B cell (primary cell): ENCODE measurements around the gene RAI1. TPM values are rescaled to one million over a fixed set of nuclear protein-coding genes. Genes with fewer than 3 reads are reported as not detected.

Experiments used
- ATAC-seq: fragments of 200-7000 bp; cut with Tn5 transposase; one replicate; pipeline ENCODE4 v1.10.0; 2021; ENCODE audit warnings: low read depth, mild to moderate bottlenecking, moderate number of reproducible peaks, moderate library complexity
- CTCF ChIA-PET: fragments of 350-600 bp; sonication (Branson Sonifier 250); formaldehyde crosslinking; loops from one replicate; lab custom pipeline; 2021; ENCODE audit warnings: antibody characterized with exemption, inconsistent platforms; lab: Charles Lee
- POLR2A ChIA-PET: fragments of 350-600 bp; sonication (Branson Sonifier 250); formaldehyde crosslinking; loops from one replicate; lab custom pipeline; 2021; ENCODE audit warnings: antibody characterized with exemption; lab: Charles Lee
- DNase-seq: peaks from one replicate; pipeline ENCODE4 v3.0.0; 2013
- H2AFZ ChIP-seq: 2 replicates; pipeline ENCODE4 v1.6.1; 2012; ENCODE audit warnings: mild to moderate bottlenecking, low read depth, low read length; ENCODE audit not compliant: insufficient read depth, poor library complexity, severe bottlenecking
- H3K27ac ChIP-seq, 2 donors: 1 replicate in 1 of 2; 2 replicates in 1 of 2; pipeline ENCODE4 v1.5.1; 2012 to 2013; ENCODE audit warnings: low read length in 2 of 2, mild to moderate bottlenecking in 2 of 2, moderate library complexity in 1 of 2
- H3K27me3 ChIP-seq, 4 experiments: fragments of 200-600 bp in 1 of 4; sonication (generic) in 1 of 4; replicated peaks in 1 of 4; 1 replicate in 2 of 4; 2 replicates in 2 of 4; pipeline versions ENCODE4 v1.6.1 to v1.7.0; 2013 to 2016; ENCODE audit warnings: low read length in 3 of 4, mild to moderate bottlenecking in 2 of 4, mixed read lengths in 1 of 4, moderate library complexity in 1 of 4; ENCODE audit not compliant: insufficient read depth in 4 of 4, control insufficient read depth in 3 of 4; ENCODE audit errors: control extremely low read depth in 1 of 4
- H3K36me3 ChIP-seq, 2 experiments: replicated peaks in 1 of 2; 1 replicate in 1 of 2; 2 replicates in 1 of 2; pipeline versions ENCODE4 v1.6.1 to v1.7.1; 2013; ENCODE audit warnings: low read length in 1 of 2; ENCODE audit not compliant: insufficient read depth in 2 of 2, control insufficient read depth in 1 of 2; ENCODE audit errors: control extremely low read depth in 1 of 2, extremely low read depth in 1 of 2
- H3K4me1 ChIP-seq, 2 donors: fragments of 200-600 bp in 1 of 2; sonication (generic) in 1 of 2; 1 replicate in 1 of 2; 2 replicates in 1 of 2; pipeline versions ENCODE4 v1.5.1 to v1.6.1; 2013 to 2017; ENCODE audit warnings: low read length in 2 of 2; ENCODE audit not compliant: control insufficient read depth in 2 of 2, insufficient read depth in 2 of 2
- H3K4me2 ChIP-seq: replicated peaks from 2 replicates; pipeline ENCODE3; 2012; ENCODE audit warnings: mild to moderate bottlenecking, low read depth, low read length; ENCODE audit not compliant: poor library complexity, severe bottlenecking
- H3K4me3 ChIP-seq, 5 experiments: fragments of 200-600 bp in 1 of 5; sonication (generic) in 1 of 5; 1 replicate in 3 of 5; 2 replicates in 2 of 5; pipeline versions ENCODE4 v1.5.1 to v1.7.0; 2011 to 2016; ENCODE audit warnings: low read length in 4 of 5, mild to moderate bottlenecking in 4 of 5, low read depth in 2 of 5, control low read depth in 1 of 5, moderate library complexity in 1 of 5; ENCODE audit not compliant: insufficient read depth in 1 of 5; ENCODE audit errors: control extremely low read depth in 1 of 5, extremely low read depth in 1 of 5
- H3K79me2 ChIP-seq: fragments of 200-600 bp; sonication (generic); one replicate; pipeline ENCODE4 v1.6.0; 2016; ENCODE audit warnings: low read length; ENCODE audit not compliant: control insufficient read depth, insufficient read depth
- H3K9ac ChIP-seq: fragments of 200-600 bp; sonication (generic); 2 replicates; pipeline ENCODE4 v1.6.1; 2017; ENCODE audit warnings: mild to moderate bottlenecking, low read length, moderate library complexity
- H3K9me3 ChIP-seq, 3 donors: one replicate each; pipeline versions ENCODE4 v1.6.1 to v1.7.1; 2013; ENCODE audit warnings: low read length in 2 of 3; ENCODE audit not compliant: control insufficient read depth in 2 of 3, insufficient read depth in 1 of 3; ENCODE audit errors: control extremely low read depth in 1 of 3
- H4K20me1 ChIP-seq: 2 replicates; pipeline ENCODE4 v1.6.0; 2012; ENCODE audit warnings: mild to moderate bottlenecking, low read length; ENCODE audit not compliant: insufficient read depth, control insufficient read depth, poor library complexity, severe bottlenecking
- H3K27ac Mint-ChIP-seq: one replicate; pipeline ENCODE4 v1.8.0; 2021; ENCODE audit warnings: mixed read lengths
- H3K27me3 Mint-ChIP-seq: one replicate; pipeline ENCODE4 v1.8.0; 2021; ENCODE audit warnings: mixed read lengths
- H3K4me1 Mint-ChIP-seq: one replicate; pipeline ENCODE4 v1.8.0; 2021; ENCODE audit warnings: mixed read lengths
- H3K4me3 Mint-ChIP-seq: one replicate; pipeline ENCODE4 v1.8.0; 2021; ENCODE audit warnings: mixed read lengths
- H3K9me3 Mint-ChIP-seq: one replicate; pipeline ENCODE4 v1.8.0; 2022; ENCODE audit warnings: mixed read lengths; ENCODE audit not compliant: insufficient read depth
- CTCF ChIP-seq: fragments of 200-600 bp; IDR thresholded peaks from one replicate; pipeline ENCODE4 v1.8.0; 2022; ENCODE audit warnings: antibody characterized with exemption, mild to moderate bottlenecking
- EZH2 ChIP-seq: IDR thresholded peaks from 2 replicates; pipeline ENCODE4 v1.6.1; 2012; ENCODE audit warnings: borderline replicate concordance, low read depth, mild to moderate bottlenecking, moderate library complexity, low read length; ENCODE audit not compliant: insufficient read depth, poor library complexity, severe bottlenecking
- WGBS: methylation state at CpG from one replicate; pipeline ENCODE4 v1.1.5; 2013; ENCODE audit warnings: missing lambda C conversion rate; ENCODE audit not compliant: insufficient coverage; 5-methylcytosine and 5-hydroxymethylcytosine counted together
- intact Hi-C: fragments of 100-400 bp; cut with micrococcal nuclease; formaldehyde crosslinking; loops from one replicate; pipeline ENCODE4 v1.10.0; 2022
- polyA plus RNA-seq: library from polyadenylated mRNA; depleted of rRNA; stranded (reverse); fragments of >200 nt; gene quantifications from 2 replicates; pipeline ENCODE4 v1.2.3, GENCODE V29; 2012
- total RNA-seq, 2 donors: library from RNA; stranded (reverse); fragments of 120-200 nt in 1 of 2; gene quantifications; 1 replicate in 1 of 2; 2 replicates in 1 of 2; pipeline versions ENCODE4 v1.2.3 to v1.2.4, GENCODE V29; 2013 to 2022

Gene RAI1
- total and polyA plus RNA-seq, 2 donors (not counting 1 experiment from before 2014, with no cell fraction given): 4.7 to 34.0 TPM

GRCh38 chr17:17820463-17821158 lies 139.4 kb downstream of the RAI1 start:
- intact Hi-C loops: no loop called here

More at GRCh38 chr17:17820463-17821158, 139.4 kb downstream of the RAI1 start:
- peaks cover 58% of the 10 kb centered on the region for H4K20me1 ChIP-seq
- H2AFZ ChIP-seq: no peak overlapping the region
- Mint-ChIP-seq H3K4me1 (peaks cover 39% of the 10 kb centered on the region), H3K4me3 (no peak overlapping the region), H3K27me3 (no peaks in the 10 kb centered on the region), H3K27ac (no peak overlapping the region), H3K9me3 (no peaks in the 10 kb centered on the region)
- ChIA-PET CTCF (interaction anchor here (0.8 to 4.2 kb wide), 6 partner anchors 8 to 140 kb away, joined by 3 to 26 read pairs (median 6); partner anchors contain the start of gene SREBF1), POLR2A (interaction anchor here (0.6 kb wide), 1 partner anchor 16 kb away, joined by 3 read pairs; the partner anchor contains the start of gene SREBF1)
- no peak overlapping the region for H3K4me3 ChIP-seq
- no peaks in the 10 kb centered on the region for H3K9me3 ChIP-seq
- no peak overlapping the region for H3K9ac ChIP-seq
- ATAC-seq (no peak), DNase-seq (no peak)
- H3K79me2 ChIP-seq: peaks cover 41% of the 10 kb centered on the region
- no peak overlapping the region for H3K4me2 ChIP-seq
- H3K4me1 ChIP-seq: peaks cover 20 to 30% of the 10 kb centered on the region in 2 donors
- peaks cover 0 to 26% of the 10 kb centered on the region in 2 experiments for H3K36me3 ChIP-seq
- H3K27me3 ChIP-seq: no peaks in the 10 kb centered on the region
- TF ChIP-seq EZH2: no peak
- TF ChIP-seq CTCF: no peak
- 98% methylated on average over 5 of the region's 7 CpGs for WGBS
- H3K27ac ChIP-seq: no peak overlapping the region
